Measurements from ENCODE around the gene HMGN4.

- TF ChIP-seq POLR2A (IDR thresholded peaks at IDR 0.05) = no peak
- TF ChIP-seq, protein P1, sequence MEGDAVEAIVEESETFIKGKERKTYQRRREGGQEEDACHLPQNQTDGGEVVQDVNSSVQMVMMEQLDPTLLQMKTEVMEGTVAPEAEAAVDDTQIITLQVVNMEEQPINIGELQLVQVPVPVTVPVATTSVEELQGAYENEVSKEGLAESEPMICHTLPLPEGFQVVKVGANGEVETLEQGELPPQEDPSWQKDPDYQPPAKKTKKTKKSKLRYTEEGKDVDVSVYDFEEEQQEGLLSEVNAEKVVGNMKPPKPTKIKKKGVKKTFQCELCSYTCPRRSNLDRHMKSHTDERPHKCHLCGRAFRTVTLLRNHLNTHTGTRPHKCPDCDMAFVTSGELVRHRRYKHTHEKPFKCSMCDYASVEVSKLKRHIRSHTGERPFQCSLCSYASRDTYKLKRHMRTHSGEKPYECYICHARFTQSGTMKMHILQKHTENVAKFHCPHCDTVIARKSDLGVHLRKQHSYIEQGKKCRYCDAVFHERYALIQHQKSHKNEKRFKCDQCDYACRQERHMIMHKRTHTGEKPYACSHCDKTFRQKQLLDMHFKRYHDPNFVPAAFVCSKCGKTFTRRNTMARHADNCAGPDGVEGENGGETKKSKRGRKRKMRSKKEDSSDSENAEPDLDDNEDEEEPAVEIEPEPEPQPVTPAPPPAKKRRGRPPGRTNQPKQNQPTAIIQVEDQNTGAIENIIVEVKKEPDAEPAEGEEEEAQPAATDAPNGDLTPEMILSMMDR (IDR thresholded peaks at IDR 0.05) = no peak
These were observed 18.3 kb downstream of the HMGN4 start for GRCh38 chr6:26556263-26557070.
